Neural progenitor cell (in vitro differentiated cells): ENCODE results near the gene ALDH1L1.

Source experiments
- EZH2 ChIP-seq: fragments of 200-600 bp; sonication (generic); IDR thresholded peaks from 2 replicates; pipeline ENCODE4 v1.6.1; 2017; ENCODE audit warnings: antibody characterized with exemption, mild to moderate bottlenecking, moderate library complexity
- TF ChIP-seq, protein P1 (sequence below): fragments of 200-600 bp; sonication (generic); IDR thresholded peaks from 2 replicates; pipeline ENCODE4 v1.5.1; 2017; ENCODE audit warnings: antibody characterized with exemption, mild to moderate bottlenecking

DNA sequence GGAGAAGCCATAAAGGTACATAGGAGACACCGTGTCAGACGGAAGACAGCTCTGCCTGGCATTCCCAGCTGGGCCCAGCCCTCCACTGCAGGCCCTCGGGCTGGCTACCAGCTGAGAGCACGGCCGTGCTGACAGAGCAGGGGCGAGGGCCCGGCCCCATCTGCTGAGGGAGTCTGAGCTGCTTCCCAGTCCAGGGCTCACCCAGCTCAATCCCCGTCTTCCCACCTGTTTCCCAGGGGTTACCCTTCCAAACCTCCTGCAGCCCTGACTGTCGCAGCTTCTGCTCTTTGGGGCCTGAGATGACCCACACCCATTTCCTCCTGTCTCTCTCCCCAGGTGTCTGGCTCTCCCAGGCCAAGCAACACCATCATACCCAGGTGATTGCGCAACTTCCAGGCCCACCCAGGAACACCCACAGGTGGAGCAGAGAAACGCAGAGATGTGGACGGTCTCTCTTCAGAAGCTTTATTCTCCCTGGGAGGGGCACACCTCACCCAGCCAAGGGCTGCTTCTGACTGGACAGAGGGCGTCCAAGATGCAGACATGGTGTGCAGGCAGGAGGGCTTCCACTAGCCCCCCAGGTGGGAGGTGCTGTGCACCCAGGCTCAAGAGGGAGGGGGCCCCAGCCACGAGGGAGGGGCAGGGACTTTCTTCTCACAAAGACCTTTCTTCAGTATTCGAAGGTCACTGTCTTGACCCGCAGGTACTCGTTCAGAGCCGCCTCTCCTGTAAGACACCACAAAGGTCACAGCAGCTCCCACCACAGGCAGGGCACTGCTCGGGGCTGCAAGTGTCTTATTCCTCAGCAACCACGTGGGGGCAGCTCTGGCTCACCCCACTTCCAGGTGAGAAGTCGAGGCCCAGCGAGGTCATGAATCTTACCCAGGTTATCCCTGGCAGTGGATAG is 77.0 kb downstream of the ALDH1L1 start:
- no peak for TF ChIP-seq EZH2
- TF ChIP-seq, protein P1, sequence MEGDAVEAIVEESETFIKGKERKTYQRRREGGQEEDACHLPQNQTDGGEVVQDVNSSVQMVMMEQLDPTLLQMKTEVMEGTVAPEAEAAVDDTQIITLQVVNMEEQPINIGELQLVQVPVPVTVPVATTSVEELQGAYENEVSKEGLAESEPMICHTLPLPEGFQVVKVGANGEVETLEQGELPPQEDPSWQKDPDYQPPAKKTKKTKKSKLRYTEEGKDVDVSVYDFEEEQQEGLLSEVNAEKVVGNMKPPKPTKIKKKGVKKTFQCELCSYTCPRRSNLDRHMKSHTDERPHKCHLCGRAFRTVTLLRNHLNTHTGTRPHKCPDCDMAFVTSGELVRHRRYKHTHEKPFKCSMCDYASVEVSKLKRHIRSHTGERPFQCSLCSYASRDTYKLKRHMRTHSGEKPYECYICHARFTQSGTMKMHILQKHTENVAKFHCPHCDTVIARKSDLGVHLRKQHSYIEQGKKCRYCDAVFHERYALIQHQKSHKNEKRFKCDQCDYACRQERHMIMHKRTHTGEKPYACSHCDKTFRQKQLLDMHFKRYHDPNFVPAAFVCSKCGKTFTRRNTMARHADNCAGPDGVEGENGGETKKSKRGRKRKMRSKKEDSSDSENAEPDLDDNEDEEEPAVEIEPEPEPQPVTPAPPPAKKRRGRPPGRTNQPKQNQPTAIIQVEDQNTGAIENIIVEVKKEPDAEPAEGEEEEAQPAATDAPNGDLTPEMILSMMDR = peak; percentile 44
